NAMALWA (cell line): Measurements from ENCODE around the gene TYR.
A peak's percentile ranks its signal among the peaks of the same experiment; 100 is the strongest.
"Not testable (repeated sequence)": the region's sequence is repeated elsewhere in the genome, so short reads cannot be mapped to it uniquely, and the experiment has no call there.

ENCODE experiments used
- DNase-seq: peaks from one replicate; pipeline ENCODE4 v3.0.0-alpha.2; 2015; ENCODE audit warnings: low spot score

TYR gene

GRCh38 chr11:89272540-89273088, 94.9 kb downstream of the TYR start:
- DNase-seq, result not testable (repeated sequence)

DNA sequence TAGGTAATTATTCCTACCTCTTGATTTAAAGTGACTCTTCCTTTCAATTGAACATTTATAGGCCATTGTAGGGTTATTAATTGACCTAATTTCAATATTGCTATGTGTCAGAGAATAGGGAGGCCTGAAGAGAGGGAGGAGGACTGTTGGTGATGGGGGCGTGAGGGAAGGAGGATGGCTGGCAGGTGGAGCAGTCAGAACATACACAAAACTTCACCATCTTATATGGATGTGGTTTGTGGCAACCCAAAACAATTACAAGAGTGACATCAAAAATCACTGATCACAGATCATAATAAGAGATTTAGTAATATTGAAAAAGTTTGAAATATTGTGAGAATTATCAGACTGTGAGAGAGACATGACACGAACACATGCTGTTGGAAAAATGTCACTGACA, 95.5 kb downstream of the TYR start:
- not testable (repeated sequence) for DNase-seq

- DNase-seq, result no peak
Measured at GRCh38 chr11:89275966-89276365, 98.3 kb downstream of the TYR start.

- DNase-seq, result no peak
Measured at GRCh38 chr11:89279176-89279575, 101.5 kb downstream of the TYR start.

- DNase-seq, result not testable (repeated sequence)
Measured at GRCh38 chr11:89281032-89281677, 103.5 kb downstream of the TYR start.

GRCh38 chr11:89286601-89287000, 108.9 kb downstream of the TYR start:
- DNase-seq, result not testable (repeated sequence)

DNA sequence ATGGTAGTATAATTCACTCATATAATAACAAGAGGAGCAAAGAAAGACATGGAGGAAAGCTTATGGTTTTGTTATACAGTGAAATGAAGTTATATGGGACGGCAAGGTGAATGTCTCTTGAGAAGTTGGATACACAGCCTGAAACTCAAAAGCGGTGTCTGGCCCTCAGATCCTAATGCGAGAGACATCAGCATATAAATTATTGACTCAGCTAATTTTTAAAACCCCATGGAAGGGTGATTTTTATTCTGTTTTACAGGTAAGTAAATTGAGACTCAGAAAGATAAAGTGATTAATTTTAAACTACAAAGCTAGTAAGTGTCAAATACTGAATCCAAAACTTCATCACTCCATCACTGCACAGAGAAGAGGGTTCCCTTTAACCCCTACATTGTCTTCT, 110.3 kb downstream of the TYR start:
- DNase-seq, result not testable (repeated sequence)

DNA sequence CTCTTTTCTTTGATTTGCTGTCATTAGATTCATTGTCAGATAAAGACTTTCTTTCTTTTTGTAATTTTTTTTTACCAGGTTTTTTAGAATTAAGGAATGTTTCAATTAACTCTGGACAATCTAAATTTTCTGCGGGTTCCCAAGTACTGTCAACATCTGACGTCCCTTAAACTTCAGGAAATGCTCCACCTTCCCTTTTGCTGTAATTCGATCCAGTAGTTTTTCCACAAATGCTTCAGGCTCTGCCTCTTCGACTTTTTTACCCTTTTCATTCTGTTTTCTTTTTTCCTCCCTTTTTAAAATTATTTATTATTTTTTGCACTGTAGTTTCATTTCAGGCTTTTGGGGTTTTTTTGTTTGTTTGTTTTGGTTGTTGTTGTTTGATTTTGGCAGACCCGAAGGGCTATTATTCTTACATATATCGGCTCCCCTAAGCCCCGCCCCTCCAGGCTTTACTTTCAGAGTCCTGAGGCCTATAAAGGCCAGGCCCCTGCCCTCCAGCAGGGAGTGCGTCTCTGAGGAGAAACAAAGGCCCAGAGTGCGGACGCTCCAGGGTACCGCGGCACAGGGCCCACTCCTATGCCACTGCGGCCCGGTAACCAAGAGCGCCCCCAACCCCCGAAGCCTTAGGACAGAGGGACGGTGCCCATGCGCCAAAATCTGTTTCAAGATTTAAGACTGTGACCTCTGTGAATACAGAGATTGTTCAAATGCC, 116.4 kb downstream of the TYR start:
- no peak for DNase-seq

- not testable (repeated sequence) for DNase-seq
Measured at GRCh38 chr11:89295023-89295422, 117.3 kb downstream of the TYR start.

GRCh38 chr11:89303029-89303428, 125.4 kb downstream of the TYR start:
- not testable (repeated sequence) for DNase-seq

DNA sequence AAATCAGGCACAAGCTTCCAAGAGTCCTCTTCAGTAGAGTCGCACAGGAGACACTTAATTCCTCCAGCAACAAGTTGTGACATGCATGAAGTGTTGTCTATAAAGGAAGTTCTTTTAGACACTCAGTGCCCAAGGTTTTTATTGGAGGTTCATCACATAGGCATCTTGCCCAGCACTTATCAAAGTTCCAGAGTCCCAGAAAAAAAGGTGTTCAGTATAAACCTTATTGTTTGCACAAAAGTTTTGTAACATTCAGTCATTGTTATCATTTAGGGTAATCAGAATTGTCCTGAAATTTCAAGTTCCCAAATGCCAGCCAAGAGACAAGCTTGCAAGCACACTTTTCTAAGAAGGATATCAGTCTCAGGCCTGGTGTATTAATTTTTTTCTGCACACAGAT, 130.6 kb downstream of the TYR start:
- DNase-seq, result not testable (repeated sequence)

GRCh38 chr11:89309321-89309985, 131.8 kb downstream of the TYR start:
- not testable (repeated sequence) for DNase-seq

GRCh38 chr11:89310607-89311006, 132.9 kb downstream of the TYR start:
- DNase-seq, result not testable (repeated sequence)

DNA sequence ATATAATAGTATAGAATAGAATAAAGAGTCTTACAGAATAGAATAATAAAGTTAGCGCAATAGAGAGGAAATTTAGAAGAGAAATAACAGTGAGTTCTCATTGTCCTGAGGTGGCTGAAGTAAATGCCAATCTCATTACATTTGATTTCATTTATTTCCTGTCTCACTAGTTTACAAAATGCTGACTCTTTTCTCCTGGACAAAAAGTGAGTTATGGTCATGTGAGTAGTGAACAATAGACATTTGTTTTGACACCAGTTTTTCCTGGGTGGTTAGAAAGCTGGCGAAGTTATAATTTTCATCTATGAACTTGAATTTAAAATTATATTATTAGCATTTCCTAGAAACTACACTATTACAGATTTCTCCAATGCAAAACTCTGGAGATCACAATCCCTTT, 143.7 kb downstream of the TYR start:
- DNase-seq, result no peak

GRCh38 chr11:89327885-89328284, 150.2 kb downstream of the TYR start:
- no peak for DNase-seq

DNA sequence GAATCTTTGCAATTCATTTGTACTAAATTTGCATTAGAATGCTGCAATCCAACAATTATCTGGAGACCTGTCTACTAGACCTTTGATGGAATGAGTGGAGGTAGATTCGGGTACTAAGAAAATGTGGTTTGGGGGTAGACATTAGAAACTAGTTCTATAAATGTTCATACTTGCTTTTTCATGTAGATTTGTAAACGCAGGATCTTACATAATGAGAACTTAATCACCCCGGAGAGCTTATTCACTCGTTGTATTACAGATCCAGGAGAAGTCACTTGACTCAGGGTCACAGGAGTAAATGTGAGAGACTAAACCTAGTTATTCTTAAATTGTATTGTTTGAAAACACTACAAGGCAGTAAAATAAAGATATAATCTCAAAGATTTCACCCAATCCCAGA, 154.3 kb downstream of the TYR start:
- not testable (repeated sequence) for DNase-seq

DNA sequence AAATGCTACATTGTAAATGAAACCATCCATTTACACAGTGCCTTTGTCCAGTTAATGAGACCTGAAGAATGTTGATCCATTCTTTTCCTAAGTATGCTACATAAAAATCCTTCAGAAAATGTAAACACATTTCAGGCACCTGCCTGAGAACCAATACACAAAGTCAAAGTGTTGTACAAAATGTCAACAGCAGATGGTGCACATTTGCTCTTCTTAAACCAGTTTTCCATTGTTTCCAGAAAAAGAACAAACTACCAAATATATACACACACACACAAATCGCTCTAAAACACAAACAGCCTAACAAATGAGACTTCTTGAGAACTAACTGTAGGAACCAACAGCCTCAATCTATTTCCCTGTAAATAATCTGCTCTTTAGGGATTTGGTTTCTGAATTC, 156.0 kb downstream of the TYR start:
- DNase-seq, result peak; percentile 6

GRCh38 chr11:89337100-89337650, 159.5 kb downstream of the TYR start:
- not testable (repeated sequence) for DNase-seq

DNA sequence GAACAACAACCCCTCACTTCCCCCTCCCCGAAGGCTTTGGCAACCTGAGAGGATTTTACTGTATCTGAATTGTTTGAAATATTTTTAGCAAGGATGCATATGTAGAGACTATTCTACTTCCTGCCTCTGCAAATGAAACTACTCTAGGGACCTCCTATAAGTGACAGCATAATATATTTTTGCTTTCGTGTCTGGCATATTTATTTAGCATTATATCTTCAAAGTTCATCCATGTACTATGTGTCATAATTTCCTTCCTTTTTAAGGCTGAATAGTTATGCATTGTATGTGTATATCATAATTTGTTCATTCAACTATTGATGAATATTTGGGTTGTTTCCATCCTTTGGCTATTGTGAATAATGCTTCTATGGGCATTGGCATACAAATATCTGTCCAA, 160.4 kb downstream of the TYR start:
- not testable (repeated sequence) for DNase-seq

DNA sequence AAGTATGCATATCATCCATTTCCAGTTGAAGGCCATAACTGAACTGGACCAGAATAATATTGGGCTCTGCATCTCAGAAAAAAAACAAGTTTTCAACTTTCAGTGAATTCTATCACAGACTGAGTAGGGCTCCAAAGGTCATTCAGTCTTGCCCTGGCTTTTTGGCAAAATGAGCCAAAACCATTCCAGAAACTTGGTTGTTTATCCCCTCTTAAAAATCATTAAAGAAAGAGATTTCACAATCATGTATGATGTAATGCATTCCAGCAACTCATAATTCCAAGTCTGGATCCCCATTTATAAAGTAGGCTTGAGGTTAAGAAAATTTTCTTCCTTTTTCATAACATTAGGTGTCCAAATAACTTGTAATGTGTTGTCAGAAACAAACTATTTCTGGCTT, 162.8 kb downstream of the TYR start:
- not testable (repeated sequence) for DNase-seq

GRCh38 chr11:89342880-89343572, 165.4 kb downstream of the TYR start:
- not testable (repeated sequence) for DNase-seq
